ENCODE results near the gene PF4V1. TPM values are rescaled to one million over a fixed set of nuclear protein-coding genes. Genes with fewer than 3 reads are reported as not detected.
"Not testable (repeated sequence)": the region's sequence is repeated elsewhere in the genome, so short reads cannot be mapped to it uniquely, and the experiment has no call there.

PF4V1 gene
- total RNA-seq, 1 donor from 2014 or later = not detected

DNA sequence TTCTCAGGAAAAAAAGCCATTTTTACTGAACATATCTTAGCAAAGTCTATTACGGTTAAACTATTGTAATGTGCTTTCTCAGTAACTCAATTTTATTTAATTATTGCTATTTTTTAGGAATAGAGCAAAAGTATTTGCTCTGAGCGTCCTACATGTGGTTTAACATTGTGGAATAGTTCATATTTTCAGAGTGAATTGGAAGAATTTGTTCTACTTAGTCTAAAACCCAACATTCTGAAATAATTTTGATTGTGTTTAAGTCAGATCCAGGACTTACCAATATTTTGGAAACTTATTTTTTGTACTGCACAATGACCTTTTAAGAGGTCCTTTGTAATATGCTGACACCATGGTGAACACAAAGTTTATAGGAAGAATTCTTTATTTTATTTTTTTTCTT lies 43.3 kb downstream of the PF4V1 start:
- DNase-seq (no peak), ATAC-seq (no peak)
- intact Hi-C loops (cut with micrococcal nuclease) = no loop called here

DNA sequence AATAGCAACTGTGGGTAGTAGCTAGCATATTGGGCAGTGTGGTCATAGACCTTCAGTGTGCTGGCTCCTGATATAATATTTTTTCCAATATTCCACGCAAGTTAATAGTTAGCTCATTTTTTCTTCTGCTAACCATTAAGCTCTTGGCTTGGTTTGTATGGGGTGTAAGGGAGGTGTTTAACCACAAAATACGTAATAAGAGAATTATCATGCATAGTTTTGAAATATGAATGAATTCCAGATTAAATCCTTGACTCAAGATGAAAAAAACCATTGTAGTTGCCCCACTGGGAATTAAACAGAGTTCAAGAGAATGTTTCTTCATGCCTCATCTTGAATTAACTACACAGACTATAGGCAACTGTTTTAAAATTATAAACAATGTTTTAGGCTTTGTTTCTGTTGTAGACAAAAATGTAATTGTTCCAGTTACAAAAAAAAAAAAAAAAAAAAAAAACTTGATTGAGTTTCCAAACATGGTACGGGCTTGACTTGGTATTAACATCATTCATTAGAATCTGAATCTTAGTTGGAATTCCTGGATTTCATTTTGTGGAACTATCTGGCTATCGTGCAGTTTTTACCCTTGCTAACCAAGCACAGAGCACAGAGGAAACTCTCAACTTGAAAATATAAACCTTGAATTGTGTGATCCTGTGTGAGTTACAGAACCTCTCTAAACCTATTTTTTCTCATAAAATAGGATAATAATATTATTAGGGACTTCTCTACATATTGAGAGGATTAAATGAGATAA lies 44.5 kb downstream of the PF4V1 start:
- peak; percentile 91 for ATAC-seq
- no peak for DNase-seq
- intact Hi-C loops (cut with micrococcal nuclease) = no loop called here

DNA sequence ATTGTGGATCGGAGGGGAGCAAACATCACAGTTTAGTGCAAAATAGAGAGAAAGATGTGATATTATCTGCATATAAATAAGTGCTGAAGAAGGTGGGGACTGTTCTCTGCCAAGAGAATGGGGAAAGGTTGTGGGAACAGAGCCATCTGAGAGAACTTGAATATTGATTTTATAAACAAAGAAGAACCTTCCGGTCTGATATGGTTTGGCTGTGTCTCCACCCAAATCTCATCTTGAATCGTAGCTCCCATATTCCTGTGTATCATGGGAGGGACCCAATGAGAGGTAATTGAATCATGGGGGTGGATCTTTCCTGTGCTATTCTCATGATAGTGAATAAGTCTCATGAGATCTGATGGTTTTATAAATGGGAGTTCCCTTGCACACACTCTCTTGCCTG lies 46.2 kb downstream of the PF4V1 start:
- intact Hi-C loops (cut with micrococcal nuclease); ATAC-seq; DNase-seq: not testable (repeated sequence)

DNA sequence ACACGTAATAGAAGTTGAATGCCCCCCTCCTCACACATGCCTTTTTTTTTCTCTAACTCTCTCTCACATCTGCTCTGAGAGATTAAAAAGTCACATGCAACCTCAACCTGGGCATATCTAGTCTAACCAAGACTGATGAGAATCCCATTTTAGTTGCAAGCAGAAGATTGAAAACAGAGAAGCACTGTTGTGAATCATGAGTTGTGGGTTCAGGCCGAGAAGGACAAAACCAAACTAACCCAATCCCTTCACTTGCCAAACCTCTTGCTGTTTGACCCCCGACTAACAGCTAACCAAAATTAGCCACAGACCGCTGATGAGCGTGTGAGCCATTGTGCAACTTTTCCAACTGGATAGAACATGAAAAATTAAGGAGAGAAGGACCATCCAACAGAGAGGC lies 47.9 kb downstream of the PF4V1 start:
- ATAC-seq (no peak), DNase-seq (no peak)
- intact Hi-C loops (cut with micrococcal nuclease) = no loop called here

DNA sequence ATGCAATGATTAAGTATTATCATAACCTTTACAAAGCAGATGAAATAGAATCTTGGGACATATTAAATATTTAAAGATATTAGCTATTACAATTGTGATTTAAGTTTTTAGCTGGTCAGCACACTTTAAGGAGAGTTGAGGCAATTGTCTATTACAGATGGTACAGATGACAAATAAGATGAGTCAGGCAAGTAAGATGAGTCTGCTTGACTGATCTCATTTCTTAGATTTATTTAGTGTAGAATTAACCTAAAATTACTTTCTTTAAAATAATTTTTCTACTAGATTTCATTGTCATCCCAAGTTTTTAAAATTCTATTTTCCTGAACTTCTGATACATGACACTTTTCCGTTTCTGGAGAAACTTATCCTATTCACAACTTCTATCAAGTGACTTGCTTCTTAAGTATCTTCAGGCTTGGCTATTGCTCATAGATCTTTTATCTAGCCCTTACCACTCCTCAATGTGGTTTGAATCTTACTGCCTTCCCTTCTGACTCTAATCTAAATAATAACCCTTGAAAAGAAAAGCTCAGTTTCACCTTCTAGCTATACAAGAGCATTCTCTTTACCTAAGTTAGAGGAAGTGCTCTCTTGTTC lies 49.0 kb downstream of the PF4V1 start:
- no peak for DNase-seq
- no peak for ATAC-seq
- intact Hi-C loops (cut with micrococcal nuclease) = no loop called here

DNA sequence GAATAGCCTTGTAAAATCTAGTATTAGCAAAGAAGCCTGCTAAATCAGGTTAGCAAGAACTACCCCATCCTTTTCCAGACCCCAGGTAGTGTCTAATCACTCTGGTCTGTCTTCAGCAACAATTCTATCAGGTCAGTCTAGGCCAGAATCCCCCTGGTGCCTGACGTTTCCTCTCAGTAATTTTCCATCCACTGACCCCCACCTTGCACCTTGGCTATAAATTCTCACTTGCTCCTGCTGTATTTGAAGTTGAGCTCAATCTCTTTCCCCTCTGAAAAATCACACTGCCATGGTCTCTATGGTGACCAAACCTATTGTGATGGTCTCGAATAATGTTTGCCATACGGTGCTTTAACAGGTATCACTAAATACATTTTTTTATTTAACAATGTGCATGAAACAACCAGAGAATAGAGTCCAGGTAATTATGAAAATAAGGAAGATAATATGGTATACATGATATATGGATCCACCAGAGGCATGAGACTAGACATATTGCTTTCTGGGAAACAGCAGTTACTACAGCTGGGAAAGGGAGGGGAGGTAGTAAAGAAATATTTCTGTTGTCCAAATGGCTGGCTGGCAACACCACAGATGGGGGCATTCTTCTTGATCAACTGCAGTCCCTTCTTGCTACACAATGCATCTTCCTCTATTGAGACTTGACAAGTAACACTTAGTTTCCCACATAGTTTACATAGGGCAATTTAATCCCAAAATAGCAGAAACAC lies 49.9 kb downstream of the PF4V1 start:
- ATAC-seq (no peak), DNase-seq (no peak)
- intact Hi-C loops (cut with micrococcal nuclease) = no loop called here

Other genes with a start within 250 kb of the PF4V1 start
- gene RASSF6, start 232.9 kb upstream of the PF4V1 start, total RNA-seq = not detected
- 1.2 TPM for gene CXCL8, start 112.7 kb upstream of the PF4V1 start, total RNA-seq
- gene CXCL6, start 16.6 kb upstream of the PF4V1 start, total RNA-seq = 0.30 TPM
- 3.0 TPM for gene CXCL1, start 16.1 kb downstream of the PF4V1 start, total RNA-seq
- not detected for gene PF4, start 128.7 kb downstream of the PF4V1 start, total RNA-seq
- gene PPBP, start 134.9 kb downstream of the PF4V1 start, total RNA-seq = 0.74 TPM
- not detected for gene CXCL5, start 145.4 kb downstream of the PF4V1 start, total RNA-seq
- 1.3 TPM for gene CXCL3, start 185.4 kb downstream of the PF4V1 start, total RNA-seq
- gene CXCL2, start 245.9 kb downstream of the PF4V1 start, total RNA-seq = 12.0 TPM

Data from left ventricle myocardium superior (tissue), 1 donor.